PC-3 (cell line): ENCODE measurements around the gene SLC25A19. TPM values are rescaled to one million over a fixed set of nuclear protein-coding genes. Genes with fewer than 3 reads are reported as not detected.

Experiments
- ATAC-seq: fragments of 200-7000 bp; cut with Tn5 transposase; 2 replicates; pipeline ENCODE4 v1.9.1; 2020; ENCODE audit warnings: mild to moderate bottlenecking, moderate library complexity
- BruUV-seq: library from RNA; stranded (reverse); fragments of 400-500 nt; replicated peaks from 2 replicates; lab custom pipeline; 2021; lab: Mats Ljungman, UMichigan
- CTCF ChIA-PET: fragments of 300-600 bp; sonication (Branson Sonifier 250); formaldehyde crosslinking; loops from one replicate; lab custom pipeline; 2022; ENCODE audit warnings: antibody characterized with exemption; lab: Charles Lee
- POLR2A ChIA-PET: fragments of 300-600 bp; sonication (Branson Sonifier 250); formaldehyde crosslinking; loops from one replicate; lab custom pipeline; 2022; ENCODE audit warnings: antibody characterized with exemption; ENCODE audit not compliant: unreplicated experiment; lab: Charles Lee
- DNase-seq: peaks from one replicate; pipeline ENCODE4 v3.0.0-alpha.2; 2015
- H2AFZ ChIP-seq: fragments of 300-600 bp; sonication (generic); 2 replicates; pipeline ENCODE4 v1.6.0; 2016; ENCODE audit warnings: antibody characterized with exemption, low read length
- H3F3A ChIP-seq: fragments of 300-600 bp; sonication (generic); one replicate; pipeline ENCODE4 v1.6.0; 2017; ENCODE audit warnings: antibody characterized with exemption, low read length, control low read depth, mild to moderate bottlenecking; ENCODE audit not compliant: unreplicated experiment
- H3K27ac ChIP-seq: fragments of 300-600 bp; sonication (generic); 2 replicates; pipeline ENCODE4 v1.5.1; 2016; ENCODE audit warnings: mild to moderate bottlenecking, low read length
- H3K27me3 ChIP-seq: fragments of 300-600 bp; sonication (generic); 2 replicates; pipeline ENCODE4 v1.6.1; 2016; ENCODE audit warnings: low read length, mixed read lengths
- H3K36me3 ChIP-seq: fragments of 300-600 bp; sonication (generic); 2 replicates; pipeline ENCODE4 v1.6.1; 2016; ENCODE audit warnings: low read depth, mixed run types, low read length, mixed read lengths
- H3K4me1 ChIP-seq: fragments of 300-600 bp; sonication (generic); 2 replicates; pipeline ENCODE4 v1.5.1; 2016; ENCODE audit warnings: low read length; ENCODE audit not compliant: insufficient read depth
- H3K4me2 ChIP-seq: fragments of 300-600 bp; sonication (generic); 2 replicates; pipeline ENCODE4 v1.6.0; 2016; ENCODE audit warnings: low read length
- H3K4me3 ChIP-seq: fragments of 300-600 bp; sonication (generic); 2 replicates; pipeline ENCODE4 v1.5.1; 2016; ENCODE audit warnings: mild to moderate bottlenecking, low read length, mixed read lengths
- H3K79me2 ChIP-seq: fragments of 300-600 bp; sonication (generic); 2 replicates; pipeline ENCODE4 v1.6.1; 2017; ENCODE audit warnings: low read length, mixed read lengths
- H3K9ac ChIP-seq: fragments of 300-600 bp; sonication (generic); 2 replicates; pipeline ENCODE4 v1.6.0; 2016; ENCODE audit warnings: mild to moderate bottlenecking, low read length
- H3K9me2 ChIP-seq: fragments of 300-600 bp; sonication (generic); replicated peaks from 2 replicates; pipeline ENCODE4 v1.6.1; 2016; ENCODE audit warnings: mixed run types, low read length, mixed read lengths
- H3K9me3 ChIP-seq: fragments of 300-600 bp; sonication (generic); 2 replicates; pipeline ENCODE4 v1.6.1; 2016; ENCODE audit warnings: low read length, mixed read lengths
- H4K20me1 ChIP-seq: fragments of 300-600 bp; sonication (generic); 2 replicates; pipeline ENCODE4 v1.6.1; 2016; ENCODE audit warnings: low read length, mixed read lengths
- CTCF ChIP-seq: fragments of 300-600 bp; sonication (generic); conservative IDR thresholded peaks from 2 replicates; pipeline ENCODE4 v1.5.1; 2017; ENCODE audit warnings: antibody characterized with exemption, low read depth, mild to moderate bottlenecking, low read length
- EZH2 ChIP-seq: fragments of 300-600 bp; sonication (generic); IDR thresholded peaks from one replicate; pipeline ENCODE4 v1.6.1; 2017; ENCODE audit warnings: antibody characterized with exemption, mild to moderate bottlenecking, low read length; ENCODE audit not compliant: unreplicated experiment
- EZH2phosphoT487 ChIP-seq: fragments of 300-600 bp; sonication (generic); IDR thresholded peaks from 2 replicates; pipeline ENCODE4 v1.6.1; 2018; ENCODE audit warnings: mild to moderate bottlenecking, antibody characterized with exemption, low read length, borderline replicate concordance
- intact Hi-C: fragments of 100-400 bp; cut with micrococcal nuclease; formaldehyde crosslinking; loops from 2 replicates; pipeline ENCODE4 v1.9.0; 2023
- total RNA-seq: library from RNA; depleted of rRNA; stranded (reverse); fragments of >200 nt; gene quantifications from 2 replicates; pipeline ENCODE4 v1.2.3, GENCODE V29; 2014

SLC25A19 gene
- total RNA-seq, 1 experiment from 2014 or later, result 75.0 TPM

- H3K4me3 ChIP-seq, result no peak overlapping the region
- H4K20me1 ChIP-seq, result no peaks in the 10 kb centered on the region
- H3K27ac ChIP-seq, result no peak overlapping the region
- H3K9ac ChIP-seq, result no peak overlapping the region
- H3K4me2 ChIP-seq, result no peak overlapping the region
- H3K4me1 ChIP-seq, result no peaks in the 10 kb centered on the region
- no peaks in the 10 kb centered on the region for H3K9me2 ChIP-seq
- TF ChIP-seq EZH2, result no peak
- H3K36me3 ChIP-seq, result peaks cover 29% of the 10 kb centered on the region
- H3K79me2 ChIP-seq, result no peaks in the 10 kb centered on the region
- BruUV-seq, result no TSS peak
- no peaks in the 10 kb centered on the region for H3K27me3 ChIP-seq
- intact Hi-C loops, result no loop called here
- no peak for ATAC-seq
- no peak overlapping the region for H2AFZ ChIP-seq
- H3F3A ChIP-seq, result no peaks in the 10 kb centered on the region
- no peaks in the 10 kb centered on the region for H3K9me3 ChIP-seq
- ChIA-PET CTCF (no interaction called here), POLR2A (no interaction called here)
- no peak for DNase-seq
Measured at GRCh38 chr17:75318615-75319222, 29.5 kb upstream of the SLC25A19 start.

- TF ChIP-seq CTCF (no peak), EZH2 (no peak), EZH2phosphoT487 (no peak)
- Histone ChIP-seq H3F3A (no peaks in the 10 kb centered on the region), H3K27me3 (no peaks in the 10 kb centered on the region), H3K4me2 (no peak overlapping the region), H3K27ac (no peak overlapping the region), H3K79me2 (no peaks in the 10 kb centered on the region), H4K20me1 (no peaks in the 10 kb centered on the region), H2AFZ (no peak overlapping the region), H3K9ac (no peak overlapping the region), H3K9me2 (no peaks in the 10 kb centered on the region), H3K4me3 (no peak overlapping the region), H3K4me1 (no peaks in the 10 kb centered on the region), H3K9me3 (no peaks in the 10 kb centered on the region), H3K36me3 (peaks cover 29% of the 10 kb centered on the region)
- intact Hi-C loops, result no loop called here
- POLR2A ChIA-PET, result no interaction called here
- CTCF ChIA-PET, result no interaction called here
- DNase-seq (no peak), ATAC-seq (no peak)
- no TSS peak for BruUV-seq
Measured at GRCh38 chr17:75318211-75318610, 29.0 kb upstream of the SLC25A19 start.

GRCh38 chr17:75317671-75318070 is 28.4 kb upstream of the SLC25A19 start:
- POLR2A ChIA-PET, result no interaction called here
- Histone ChIP-seq H3K36me3 (peaks cover 29% of the 10 kb centered on the region), H3K9ac (no peak overlapping the region), H3K9me3 (no peaks in the 10 kb centered on the region), H3K9me2 (no peaks in the 10 kb centered on the region), H3K79me2 (no peaks in the 10 kb centered on the region), H3K4me1 (no peaks in the 10 kb centered on the region), H3K4me3 (no peak overlapping the region), H4K20me1 (no peaks in the 10 kb centered on the region), H3K4me2 (no peak overlapping the region), H2AFZ (no peak overlapping the region), H3F3A (no peaks in the 10 kb centered on the region), H3K27me3 (no peaks in the 10 kb centered on the region), H3K27ac (no peak overlapping the region)
- intact Hi-C loops, result no loop called here
- ATAC-seq (no peak), DNase-seq (no peak)
- CTCF ChIA-PET, result no interaction called here
- no TSS peak for BruUV-seq
- TF ChIP-seq CTCF, result no peak
